Neural progenitor cell (in vitro differentiated cells): Measurements from ENCODE around the gene PEX14. TPM values are rescaled to one million over a fixed set of nuclear protein-coding genes. Genes with fewer than 3 reads are reported as not detected.

Experiments used
- DNase-seq: peaks from one replicate; pipeline ENCODE4 v3.0.0-alpha.2; 2016; ENCODE audit warnings: low spot score
- H2AFZ ChIP-seq: fragments of 200-600 bp; sonication (generic); replicated peaks from 2 replicates; pipeline ENCODE4 v1.6.1; 2016; ENCODE audit warnings: antibody characterized with exemption
- H3F3A ChIP-seq: fragments of 200-600 bp; sonication (generic); 2 replicates; pipeline ENCODE4 v1.6.1; 2016; ENCODE audit warnings: antibody characterized with exemption, low read depth
- H3K27ac ChIP-seq: fragments of 200-600 bp; sonication (generic); 2 replicates; pipeline ENCODE4 v1.5.1; 2016; ENCODE audit warnings: mild to moderate bottlenecking
- H3K27me3 ChIP-seq: fragments of 200-600 bp; sonication (generic); 2 replicates; pipeline ENCODE4 v1.6.1; 2016; ENCODE audit warnings: mild to moderate bottlenecking, moderate library complexity
- H3K36me3 ChIP-seq: fragments of 200-600 bp; sonication (generic); 2 replicates; pipeline ENCODE4 v1.5.1; 2016
- H3K4me1 ChIP-seq: fragments of 200-600 bp; sonication (generic); 2 replicates; pipeline ENCODE4 v1.6.1; 2016; ENCODE audit warnings: mixed run types
- H3K4me2 ChIP-seq: fragments of 200-600 bp; sonication (generic); 2 replicates; pipeline ENCODE4 v1.6.1; 2016
- H3K4me3 ChIP-seq: fragments of 200-600 bp; sonication (generic); 2 replicates; pipeline ENCODE4 v1.5.1; 2016
- H3K79me2 ChIP-seq: fragments of 200-600 bp; sonication (generic); 2 replicates; pipeline ENCODE4 v1.6.1; 2016; ENCODE audit warnings: low read depth
- H3K9ac ChIP-seq: fragments of 200-600 bp; sonication (generic); 2 replicates; pipeline ENCODE4 v1.6.1; 2016
- H3K9me3 ChIP-seq: fragments of 200-600 bp; sonication (generic); 2 replicates; pipeline ENCODE4 v1.5.1; 2016; ENCODE audit warnings: low read depth
- H4K20me1 ChIP-seq: fragments of 200-600 bp; sonication (generic); 2 replicates; pipeline ENCODE4 v1.6.1; 2016; ENCODE audit warnings: low read depth
- H3K27ac Mint-ChIP-seq: 3 replicates; pipeline ENCODE4 v1.8.0; 2021; ENCODE audit warnings: mixed read lengths
- H3K27me3 Mint-ChIP-seq: 2 replicates; pipeline ENCODE4 v1.8.0; 2022; ENCODE audit warnings: low read depth, mild to moderate bottlenecking, inconsistent platforms, moderate library complexity, mixed read lengths; ENCODE audit not compliant: insufficient read depth
- H3K36me3 Mint-ChIP-seq: 3 replicates; pipeline ENCODE4 v1.8.0; 2021; ENCODE audit warnings: mixed read lengths
- H3K4me1 Mint-ChIP-seq: 3 replicates; pipeline ENCODE4 v1.8.0; 2021; ENCODE audit warnings: mixed read lengths
- H3K4me3 Mint-ChIP-seq: 3 replicates; pipeline ENCODE4 v1.8.0; 2021; ENCODE audit warnings: mild to moderate bottlenecking, moderate library complexity, mixed read lengths
- H3K9me3 Mint-ChIP-seq: 3 replicates; pipeline ENCODE4 v1.8.0; 2020; ENCODE audit warnings: mixed read lengths
- EZH2 ChIP-seq: fragments of 200-600 bp; sonication (generic); IDR thresholded peaks from 2 replicates; pipeline ENCODE4 v1.6.1; 2017; ENCODE audit warnings: antibody characterized with exemption, mild to moderate bottlenecking, moderate library complexity
- EZH2phosphoT487 ChIP-seq: fragments of 200-600 bp; sonication (generic); IDR thresholded peaks from 2 replicates; pipeline ENCODE4 v1.6.1; 2017; ENCODE audit warnings: antibody characterized with exemption
- total RNA-seq: library from RNA; depleted of rRNA; stranded (reverse); fragments of >200 nt; gene quantifications from 2 replicates; pipeline ENCODE4 v1.2.3, GENCODE V29; 2015; ENCODE audit warnings: low replicate concordance
- TF ChIP-seq, protein P1 (sequence below): fragments of 200-600 bp; sonication (generic); IDR thresholded peaks from 2 replicates; pipeline ENCODE4 v1.5.1; 2017; ENCODE audit warnings: antibody characterized with exemption, mild to moderate bottlenecking

Gene PEX14
- total RNA-seq, 1 donor from 2014 or later, result 9.3 TPM

GRCh38 chr1:10546896-10547295, 72.1 kb downstream of the PEX14 start:
- H3K27me3 ChIP-seq, result no peaks in the 10 kb centered on the region
- H3K27ac Mint-ChIP-seq, result no peak overlapping the region
- H3K4me2 ChIP-seq, result no peak overlapping the region
- peaks cover 50% of the 10 kb centered on the region for H4K20me1 ChIP-seq
- H3K9ac ChIP-seq, result no peak overlapping the region
- no peaks in the 10 kb centered on the region for H3K27me3 Mint-ChIP-seq
- no peak overlapping the region for H3K4me3 ChIP-seq
- peaks cover 17% of the 10 kb centered on the region for H3K4me1 Mint-ChIP-seq
- no peak overlapping the region for H3K27ac ChIP-seq
- H3K4me3 Mint-ChIP-seq, result no peak overlapping the region
- H3F3A ChIP-seq, result no peaks in the 10 kb centered on the region
- H3K4me1 ChIP-seq, result no peaks in the 10 kb centered on the region
- TF ChIP-seq, protein P1, sequence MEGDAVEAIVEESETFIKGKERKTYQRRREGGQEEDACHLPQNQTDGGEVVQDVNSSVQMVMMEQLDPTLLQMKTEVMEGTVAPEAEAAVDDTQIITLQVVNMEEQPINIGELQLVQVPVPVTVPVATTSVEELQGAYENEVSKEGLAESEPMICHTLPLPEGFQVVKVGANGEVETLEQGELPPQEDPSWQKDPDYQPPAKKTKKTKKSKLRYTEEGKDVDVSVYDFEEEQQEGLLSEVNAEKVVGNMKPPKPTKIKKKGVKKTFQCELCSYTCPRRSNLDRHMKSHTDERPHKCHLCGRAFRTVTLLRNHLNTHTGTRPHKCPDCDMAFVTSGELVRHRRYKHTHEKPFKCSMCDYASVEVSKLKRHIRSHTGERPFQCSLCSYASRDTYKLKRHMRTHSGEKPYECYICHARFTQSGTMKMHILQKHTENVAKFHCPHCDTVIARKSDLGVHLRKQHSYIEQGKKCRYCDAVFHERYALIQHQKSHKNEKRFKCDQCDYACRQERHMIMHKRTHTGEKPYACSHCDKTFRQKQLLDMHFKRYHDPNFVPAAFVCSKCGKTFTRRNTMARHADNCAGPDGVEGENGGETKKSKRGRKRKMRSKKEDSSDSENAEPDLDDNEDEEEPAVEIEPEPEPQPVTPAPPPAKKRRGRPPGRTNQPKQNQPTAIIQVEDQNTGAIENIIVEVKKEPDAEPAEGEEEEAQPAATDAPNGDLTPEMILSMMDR, result no peak
- TF ChIP-seq EZH2phosphoT487, result no peak
- TF ChIP-seq EZH2, result no peak
- H3K36me3 ChIP-seq, result peaks cover 4% of the 10 kb centered on the region
- H3K9me3 Mint-ChIP-seq, result no peaks in the 10 kb centered on the region
- H3K36me3 Mint-ChIP-seq, result peaks cover 8% of the 10 kb centered on the region
- no peaks in the 10 kb centered on the region for H3K9me3 ChIP-seq
- no peak for DNase-seq
- no peak overlapping the region for H2AFZ ChIP-seq
- peaks cover 5% of the 10 kb centered on the region for H3K79me2 ChIP-seq

DNA sequence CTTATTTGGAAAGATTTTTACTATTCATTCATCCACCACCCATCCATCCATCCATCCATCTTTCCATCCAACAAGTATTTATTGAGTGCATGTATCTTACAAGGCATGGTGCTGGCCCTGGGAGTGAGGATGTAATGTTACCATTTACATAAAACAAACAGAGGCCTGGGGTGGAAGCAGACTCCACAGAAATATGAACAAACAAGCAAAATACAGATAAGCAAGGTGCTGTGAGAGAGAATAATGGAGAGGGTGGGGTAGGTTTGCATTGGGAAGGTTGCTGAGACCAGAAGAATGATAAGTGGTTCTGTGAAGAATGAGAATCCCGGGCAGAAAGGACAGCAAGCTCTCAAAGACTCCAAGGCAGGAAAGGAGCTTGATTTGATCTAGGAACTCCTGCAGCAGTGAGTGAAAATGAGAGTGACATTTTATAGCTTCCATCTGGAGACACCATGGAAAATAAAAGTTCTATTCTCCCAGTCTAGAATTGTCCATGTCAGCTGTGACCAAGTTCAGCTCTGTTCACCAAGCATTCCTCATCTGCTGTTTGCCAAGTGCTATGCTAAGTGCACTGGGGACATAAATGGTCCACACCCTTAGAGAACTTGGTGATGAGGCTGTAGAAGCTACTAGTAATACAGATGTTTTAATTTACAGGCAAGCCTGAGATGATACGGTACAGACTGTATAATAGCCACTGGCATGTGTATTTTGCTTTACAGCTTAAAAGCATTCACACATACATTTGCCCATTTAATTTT, 75.3 kb downstream of the PEX14 start:
- no peak overlapping the region for H3K4me3 ChIP-seq
- no peaks in the 10 kb centered on the region for H3K27me3 ChIP-seq
- Mint-ChIP-seq H3K9me3 (no peaks in the 10 kb centered on the region), H3K27ac (no peak overlapping the region), H3K4me3 (no peak overlapping the region), H3K36me3 (no peaks in the 10 kb centered on the region), H3K4me1 (peaks cover 32% of the 10 kb centered on the region), H3K27me3 (no peaks in the 10 kb centered on the region)
- H3K9ac ChIP-seq, result no peak overlapping the region
- H3K4me1 ChIP-seq, result peaks cover 17% of the 10 kb centered on the region
- H4K20me1 ChIP-seq, result peaks cover 62% of the 10 kb centered on the region
- H3K4me2 ChIP-seq, result no peak overlapping the region
- no peaks in the 10 kb centered on the region for H3K36me3 ChIP-seq
- no peak for TF ChIP-seq EZH2
- no peak for TF ChIP-seq EZH2phosphoT487
- TF ChIP-seq, protein P1, result no peak
- no peak for DNase-seq
- peaks cover 9% of the 10 kb centered on the region for H3K79me2 ChIP-seq
- peaks cover 4% of the 10 kb centered on the region for H3F3A ChIP-seq
- H2AFZ ChIP-seq, result no peak overlapping the region
- H3K9me3 ChIP-seq, result no peaks in the 10 kb centered on the region
- no peak overlapping the region for H3K27ac ChIP-seq

DNA sequence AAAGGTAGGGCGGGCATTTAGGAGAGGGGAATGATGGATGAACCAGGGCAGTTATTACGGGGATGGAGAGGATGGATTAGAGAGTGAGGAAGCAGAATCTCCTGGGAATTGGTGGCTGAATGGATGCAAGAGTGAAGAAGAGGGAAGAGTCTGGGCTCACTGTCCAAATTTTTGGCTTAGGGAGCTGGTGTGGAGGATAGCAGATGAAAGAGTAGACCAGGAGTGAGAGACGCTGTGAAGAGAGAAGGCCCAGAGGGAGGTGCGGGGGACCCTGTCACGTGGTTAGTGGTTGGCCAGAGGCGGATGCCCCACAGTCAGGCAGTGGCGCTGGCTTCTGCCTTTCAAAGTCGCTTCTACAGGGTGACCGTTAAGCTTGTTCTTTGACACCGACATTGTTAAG, 78.4 kb downstream of the PEX14 start:
- peak overlapping the region; percentile 9 for H3K4me2 ChIP-seq
- no peak overlapping the region for H3K27ac Mint-ChIP-seq
- peaks cover 60% of the 10 kb centered on the region for H4K20me1 ChIP-seq
- H3K27me3 Mint-ChIP-seq, result no peaks in the 10 kb centered on the region
- H3K36me3 ChIP-seq, result no peaks in the 10 kb centered on the region
- no peak overlapping the region for H3K27ac ChIP-seq
- H3F3A ChIP-seq, result peaks cover 16% of the 10 kb centered on the region
- no peak overlapping the region for H3K9ac ChIP-seq
- no peaks in the 10 kb centered on the region for H3K9me3 Mint-ChIP-seq
- TF ChIP-seq EZH2, result no peak
- TF ChIP-seq, protein P1, result no peak
- TF ChIP-seq EZH2phosphoT487, result no peak
- no peaks in the 10 kb centered on the region for H3K9me3 ChIP-seq
- H3K79me2 ChIP-seq, result peaks cover 13% of the 10 kb centered on the region
- no peak overlapping the region for H3K4me3 Mint-ChIP-seq
- H3K27me3 ChIP-seq, result no peaks in the 10 kb centered on the region
- H3K4me3 ChIP-seq, result no peak overlapping the region
- H3K4me1 ChIP-seq, result peaks cover 31% of the 10 kb centered on the region
- H3K4me1 Mint-ChIP-seq, result peaks cover 51% of the 10 kb centered on the region
- no peak overlapping the region for H2AFZ ChIP-seq
- no peak for DNase-seq
- H3K36me3 Mint-ChIP-seq, result no peaks in the 10 kb centered on the region
